ENCODE results near the gene SLC39A9. TPM values are rescaled to one million over a fixed set of nuclear protein-coding genes. Genes with fewer than 3 reads are reported as not detected.

SLC39A9 gene
- total RNA-seq, 1 experiment from 2014 or later, result 39.8 TPM

GRCh38 chr14:69360438-69361108 lies 37.9 kb upstream of the SLC39A9 start:
- H3K4ac ChIP-seq (ENCODE audit: low read depth, low read length), result no peak overlapping the region
- H3K14ac ChIP-seq (ENCODE audit: insufficient read depth, low read length), result no peak overlapping the region; the same call in 1 of the 2 replicates
- Mint-ChIP-seq H3K4me3 (no peak overlapping the region), H3K27me3 (ENCODE audit: low read depth) (no peaks in the 10 kb centered on the region; the same call in 1 of the 2 replicates), H3K9me3 (no peaks in the 10 kb centered on the region), H3K36me3 (ENCODE audit: insufficient read depth in 1 of 3, low read depth in 3 of 3) (no peaks in the 10 kb centered on the region; a peak in 1 of 7 replicates), H3K27ac (no peak overlapping the region), H3K4me1 (no peaks in the 10 kb centered on the region; a peak in 2 of 4 replicates)
- no peak overlapping the region for H2AK5ac ChIP-seq (ENCODE audit: insufficient read length, low read length)
- no peak overlapping the region for H3K18ac ChIP-seq (ENCODE audit: insufficient read length, low read depth, low read length)
- H3T11ph ChIP-seq (ENCODE audit: low read length), result no peak overlapping the region
- WGBS (ENCODE audit: extremely low coverage, insufficient read length, low lambda C conversion rate), result no CpG with 5 or more reads among the region's 7 CpGs
- H3K79me1 ChIP-seq (ENCODE audit: insufficient read depth, low read depth, low read length, poor library complexity, severe bottlenecking), result no peaks in the 10 kb centered on the region
- H3K27ac ChIP-seq (ENCODE audit: insufficient read length, low read depth, low read length), result no peak overlapping the region
- H2BK120ac ChIP-seq (ENCODE audit: low read depth, low read length, poor library complexity, severe bottlenecking), result no peak overlapping the region
- no peaks in the 10 kb centered on the region for H3K9me3 ChIP-seq (ENCODE audit: control insufficient read depth, low read depth, low read length)
- H3K56ac ChIP-seq (ENCODE audit: insufficient read length, low read depth, low read length), result no peak overlapping the region
- H2BK20ac ChIP-seq (ENCODE audit: low read depth, low read length, poor library complexity, severe bottlenecking), result no peak overlapping the region
- H2BK15ac ChIP-seq (ENCODE audit: low read depth, low read length), result no peak overlapping the region
- H3K4me2 ChIP-seq (ENCODE audit: insufficient read depth, insufficient read length, low read length), result no peak overlapping the region
- TF ChIP-seq CTCF (conservative IDR thresholded peaks at IDR 0.05), result no peak
- no peak overlapping the region for H2BK12ac ChIP-seq (ENCODE audit: insufficient read length, low read depth, low read length)
- no peak overlapping the region for H3K9ac ChIP-seq (ENCODE audit: extremely low read depth, insufficient read length, low read length)
- no peak overlapping the region for H2AFZ ChIP-seq (ENCODE audit: low read length)
- H4K8ac ChIP-seq (replicated peaks; ENCODE audit: insufficient read length, low read depth, low read length), result no peak overlapping the region
- H4K91ac ChIP-seq (ENCODE audit: insufficient read length, low read depth, low read length), result no peak overlapping the region
- no peaks in the 10 kb centered on the region for H3K4me1 ChIP-seq (ENCODE audit: insufficient read depth, low read length)
- H3K23me2 ChIP-seq (ENCODE audit: insufficient read length, low read depth, low read length, poor library complexity, severe bottlenecking), result no peaks in the 10 kb centered on the region
- no peak overlapping the region for H2BK5ac ChIP-seq (ENCODE audit: insufficient read length, low read length)
- H4K20me1 ChIP-seq (ENCODE audit: control insufficient read depth, insufficient read depth, insufficient read length), result no peaks in the 10 kb centered on the region
- no peak for DNase-seq
- H3K79me2 ChIP-seq (ENCODE audit: insufficient read depth, low read length), result no peaks in the 10 kb centered on the region
- no peaks in the 10 kb centered on the region for H3K27me3 ChIP-seq (ENCODE audit: insufficient read depth, low read length)
- no peak overlapping the region for H3K23ac ChIP-seq (ENCODE audit: insufficient read length, low read depth, low read length)
- H4K5ac ChIP-seq (ENCODE audit: insufficient read length, low read depth, low read length), result no peak overlapping the region
